GM21619 (cell line): ENCODE results near the gene CAPN13.

Source experiments
- ATAC-seq: cut with Tn5 transposase; IDR thresholded peaks from one replicate; pipeline ENCODE4 v1.9.1; 2021; ENCODE audit not compliant: unreplicated experiment

CAPN13 gene

DNA sequence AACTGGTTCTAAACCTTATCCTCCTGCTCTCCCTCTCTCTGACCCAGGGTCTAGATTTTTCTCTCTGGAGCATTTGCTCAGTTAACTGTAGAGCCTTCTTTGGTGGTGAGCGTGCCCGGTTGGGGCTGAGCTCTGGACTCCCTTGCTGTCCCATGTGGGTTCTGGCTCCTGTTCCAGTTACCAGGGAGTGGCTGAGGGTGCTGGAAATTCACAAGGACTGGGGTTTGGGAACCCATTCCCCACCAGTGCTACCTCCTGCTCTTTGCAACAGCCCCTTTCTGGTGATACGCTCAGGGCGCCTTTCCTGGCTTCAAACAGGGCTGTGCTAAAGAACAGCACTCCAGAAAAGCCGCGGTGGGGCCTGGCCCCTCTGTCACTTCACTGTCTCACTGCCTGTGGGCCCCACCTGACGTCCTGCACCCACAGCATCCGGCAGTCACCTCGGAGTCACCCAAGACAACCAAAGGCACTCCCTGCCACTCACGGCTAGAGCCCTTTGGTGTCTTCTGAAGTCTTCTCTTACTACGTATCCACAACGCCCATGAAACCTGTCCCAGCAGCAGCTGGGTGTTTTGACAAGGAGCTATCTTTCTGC lies 41.3 kb downstream of the CAPN13 start:
- no peak for ATAC-seq

DNA sequence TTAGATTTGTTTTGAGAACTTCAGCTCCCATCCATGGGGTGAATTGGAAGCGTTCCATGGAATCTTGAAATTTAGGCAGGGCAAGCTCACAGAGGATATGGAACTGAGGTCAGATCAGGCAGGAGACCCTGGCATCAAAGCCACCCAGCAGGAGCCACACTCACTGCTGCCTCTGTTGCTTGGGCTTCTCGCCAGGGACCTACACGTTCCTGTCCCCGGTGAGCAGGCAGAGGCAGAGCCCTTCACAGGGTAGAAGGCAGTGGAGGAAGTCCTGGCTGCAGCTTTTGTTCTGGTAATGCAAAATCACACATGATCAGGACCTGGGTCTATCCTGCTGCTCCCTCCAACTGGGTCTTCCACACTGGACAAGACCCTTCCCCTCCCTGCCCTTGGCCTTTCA lies 42.1 kb downstream of the CAPN13 start:
- ATAC-seq: no peak

DNA sequence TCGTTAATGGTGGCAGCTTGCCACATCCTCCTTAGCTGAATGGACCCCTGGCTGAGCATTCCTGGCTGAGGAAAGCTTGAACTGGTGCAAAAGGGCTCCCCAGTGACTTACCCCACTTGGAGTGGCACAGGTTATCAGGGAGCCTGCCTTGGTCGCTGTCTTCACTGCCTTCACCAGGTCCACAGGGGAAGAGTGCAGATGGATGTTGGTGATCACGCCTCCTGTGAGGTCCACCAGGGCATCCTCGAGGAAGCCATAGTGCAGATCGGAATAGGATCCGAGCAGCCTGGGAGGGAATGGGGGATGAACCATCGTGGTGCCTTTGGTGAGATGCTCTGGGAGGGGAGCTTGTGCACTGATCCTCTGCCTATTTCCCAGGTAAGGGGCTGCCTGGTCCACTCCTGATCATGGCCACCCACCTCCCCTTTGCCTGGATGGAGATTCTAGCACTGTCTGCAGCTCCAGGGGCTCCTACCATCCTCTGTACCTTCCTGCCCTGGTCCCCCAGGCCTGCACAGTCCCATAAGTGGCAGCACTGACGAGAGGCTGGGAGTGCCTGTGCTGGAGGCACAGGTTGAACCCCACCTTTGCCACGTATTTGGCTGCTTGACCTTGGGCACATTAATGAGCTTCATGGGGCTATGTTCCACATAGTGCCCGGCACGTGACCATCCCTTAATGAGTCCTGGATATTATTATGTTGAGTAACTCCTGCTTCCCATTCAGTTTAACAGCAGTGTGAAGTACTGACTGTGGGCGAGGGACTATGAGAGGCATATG lies 43.0 kb downstream of the CAPN13 start:
- ATAC-seq: no peak

DNA sequence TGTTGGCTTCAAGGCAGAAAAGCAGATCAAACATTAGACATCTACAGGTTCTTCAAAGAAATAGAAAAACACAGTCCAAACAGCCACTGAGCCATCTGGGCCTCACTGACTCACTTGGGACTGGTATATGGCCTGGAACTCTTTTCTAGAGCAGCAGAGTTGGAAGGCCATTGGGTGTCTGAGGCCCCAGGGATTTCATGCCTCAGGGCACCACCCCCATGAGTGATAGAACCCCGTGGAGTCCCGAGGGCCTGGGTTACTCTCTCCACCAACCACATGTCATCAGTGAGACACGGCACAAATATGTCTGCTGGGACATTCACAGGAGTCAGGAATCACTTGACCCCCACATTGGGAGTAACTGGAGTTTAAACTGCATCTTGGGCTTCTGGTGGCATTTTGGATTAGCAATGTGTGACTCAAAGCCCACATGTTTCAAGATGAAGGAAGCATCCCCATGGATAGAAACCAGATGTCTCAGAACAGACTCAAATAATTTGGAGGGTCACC lies 44.0 kb downstream of the CAPN13 start:
- ATAC-seq: no peak

DNA sequence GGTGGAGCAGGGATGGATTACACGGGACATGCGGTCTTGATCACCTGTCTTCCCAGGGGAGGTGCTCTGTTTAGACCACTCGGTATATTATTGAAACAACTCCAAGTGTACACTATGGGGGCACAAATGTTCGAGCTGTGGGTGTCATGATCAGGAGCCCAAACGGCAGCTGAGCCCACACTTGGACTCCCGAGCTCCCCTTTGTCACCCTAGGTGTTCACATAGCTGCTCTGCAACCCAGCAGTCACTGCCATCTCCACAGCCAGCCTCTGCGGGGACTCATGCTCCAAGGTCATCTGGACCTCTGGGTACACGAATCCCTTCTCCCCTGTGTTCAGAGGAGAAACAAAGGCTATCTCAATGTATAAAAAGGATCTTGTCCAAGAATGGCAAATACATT lies 46.0 kb downstream of the CAPN13 start:
- ATAC-seq: no peak

DNA sequence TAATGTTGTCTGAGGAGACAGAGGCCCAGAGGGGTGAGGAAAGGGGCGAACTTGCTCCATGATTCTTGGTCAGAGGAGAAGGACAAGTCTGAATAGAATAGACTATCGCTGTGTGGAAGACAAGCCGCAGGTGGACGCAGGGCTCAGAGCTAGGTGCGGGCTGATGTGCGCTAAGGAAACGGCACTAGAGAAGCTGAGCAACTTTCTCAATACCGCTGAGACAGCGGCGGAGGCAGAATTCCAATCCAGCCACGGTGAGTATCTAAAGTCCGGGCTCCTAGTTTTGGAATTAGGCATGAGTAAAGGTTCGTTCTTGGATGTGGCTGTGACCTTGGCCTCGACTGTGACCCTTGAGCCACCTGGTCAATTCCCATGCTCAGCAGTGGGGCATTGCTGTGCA lies 47.8 kb downstream of the CAPN13 start:
- ATAC-seq: no peak

DNA sequence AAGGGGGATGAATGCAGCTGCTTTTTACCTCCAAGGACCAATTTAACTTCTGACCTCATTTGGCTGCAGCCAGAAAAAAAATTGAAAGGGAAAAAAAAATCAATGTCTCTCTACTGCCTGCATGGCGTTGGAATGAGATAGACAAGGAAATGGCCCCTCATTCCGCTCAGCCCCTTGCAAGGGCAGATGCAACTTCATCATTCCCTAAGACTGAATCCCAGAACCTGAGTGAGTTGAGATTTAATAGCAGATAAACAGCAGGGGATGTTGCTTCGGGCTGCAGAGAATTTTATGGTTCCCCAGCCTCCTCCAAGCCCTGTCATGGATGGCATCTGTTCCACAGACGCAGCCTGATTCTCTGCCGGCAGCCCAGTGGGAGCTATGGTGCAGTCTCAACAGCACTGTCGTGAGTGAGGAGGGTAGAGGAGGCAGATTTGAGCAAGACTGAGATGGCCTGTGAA lies 49.0 kb downstream of the CAPN13 start:
- no peak for ATAC-seq

DNA sequence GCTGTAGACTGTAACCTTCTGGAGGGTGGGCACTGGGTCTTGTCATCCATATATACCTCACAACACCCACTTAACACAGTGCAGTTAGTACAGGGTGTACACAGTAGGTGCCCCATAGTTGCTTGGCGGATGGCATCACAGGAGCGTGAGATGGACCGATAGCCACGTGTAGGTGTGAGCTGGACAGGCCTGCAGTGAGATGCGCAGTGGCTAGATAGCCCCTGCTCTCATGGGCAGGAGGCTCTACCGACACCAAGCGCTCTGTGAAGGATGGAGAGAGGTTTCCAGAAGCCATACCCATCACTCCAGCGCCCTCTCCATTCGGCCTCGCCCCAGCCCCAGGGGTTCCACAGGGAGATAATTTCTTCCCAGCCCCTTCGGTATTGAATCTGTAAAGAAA lies 49.5 kb downstream of the CAPN13 start:
- no peak for ATAC-seq

DNA sequence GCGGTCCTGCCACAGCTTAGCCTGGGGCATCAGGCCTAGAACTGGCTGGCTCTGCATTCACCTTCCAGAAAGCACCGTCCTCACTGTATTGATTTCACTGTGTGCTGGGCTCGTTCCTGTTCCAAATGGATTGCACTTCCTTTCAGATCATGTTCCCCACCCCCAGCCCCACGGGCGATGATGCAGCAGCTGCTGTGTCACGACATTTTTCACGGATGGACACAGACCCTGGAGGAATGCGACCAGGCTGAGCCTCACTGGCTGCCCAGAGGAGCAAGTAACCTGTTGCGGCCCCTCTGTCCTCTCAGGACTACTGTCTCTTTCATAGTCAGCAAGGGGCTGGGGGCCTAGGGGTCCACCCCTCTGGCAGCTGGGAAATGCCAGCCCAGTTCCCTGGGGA lies 50.3 kb downstream of the CAPN13 start:
- ATAC-seq: no peak

DNA sequence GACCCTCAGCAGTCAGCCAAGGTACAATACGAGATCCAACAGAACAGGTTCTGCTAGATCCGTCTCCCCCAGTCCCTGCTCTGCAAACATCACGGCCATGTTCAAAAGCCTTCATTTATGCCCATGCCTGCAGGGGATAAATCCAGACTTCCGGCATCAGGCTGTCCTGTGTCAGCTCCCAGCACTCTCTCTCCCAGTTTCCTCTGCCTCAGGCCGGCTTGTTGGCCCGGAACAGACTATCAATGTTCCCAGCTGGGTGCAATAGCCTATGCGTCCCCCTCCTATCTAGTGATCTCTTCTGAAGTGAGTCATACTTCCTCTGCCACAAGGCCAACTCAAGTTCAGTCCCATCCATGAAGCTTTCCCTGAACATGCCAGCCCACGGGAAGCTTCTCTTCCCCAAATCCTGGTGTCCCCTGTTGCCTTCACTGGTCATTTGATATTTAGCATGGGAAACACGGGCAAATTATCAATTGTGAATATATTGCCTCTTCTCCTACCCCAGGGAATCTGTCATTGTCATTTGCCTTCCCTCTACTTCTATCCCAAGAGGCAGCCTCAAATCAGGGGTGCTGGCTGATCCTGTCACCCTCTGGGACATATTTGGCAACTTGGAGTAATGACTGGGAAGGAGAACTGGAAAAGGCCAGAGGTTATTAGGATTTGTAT lies 51.1 kb downstream of the CAPN13 start:
- no peak for ATAC-seq

DNA sequence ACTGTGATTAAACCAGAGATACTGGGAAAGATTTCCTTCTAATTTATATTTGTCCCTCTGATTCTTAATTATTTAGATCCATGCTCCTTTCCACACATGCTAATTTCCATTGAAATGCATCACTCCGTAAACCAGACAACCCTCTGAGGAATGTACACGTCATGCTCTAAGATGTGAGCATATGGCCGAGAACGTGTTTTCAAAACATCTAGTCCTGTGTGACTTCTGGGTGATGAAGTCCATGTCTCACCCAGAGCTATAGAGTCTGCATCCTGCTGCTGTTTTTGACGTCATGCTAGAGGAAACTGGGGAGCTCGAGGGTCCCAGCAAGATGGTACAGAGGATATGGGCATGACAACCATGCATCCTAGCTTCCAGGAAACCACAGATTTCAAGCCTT lies 53.6 kb downstream of the CAPN13 start:
- ATAC-seq: no peak

DNA sequence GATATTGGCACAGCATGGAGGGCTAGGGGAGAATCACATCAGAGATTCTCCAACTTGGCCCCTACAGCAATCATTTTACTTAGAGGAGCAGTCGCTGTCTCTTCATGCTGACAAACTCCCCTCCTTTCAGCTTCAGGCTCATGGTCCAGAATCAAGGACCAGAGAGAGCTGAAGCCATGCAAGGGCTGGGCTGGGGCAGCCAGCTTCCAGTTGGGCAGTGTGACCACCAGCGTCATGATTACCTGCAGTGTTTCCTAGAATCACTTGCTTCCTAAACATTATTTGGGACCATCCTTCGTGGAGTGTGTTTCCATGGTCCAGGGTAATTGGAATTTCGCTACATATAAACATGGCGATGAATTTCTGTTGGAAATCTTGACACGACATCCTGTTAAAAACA lies 54.4 kb downstream of the CAPN13 start:
- no peak for ATAC-seq

DNA sequence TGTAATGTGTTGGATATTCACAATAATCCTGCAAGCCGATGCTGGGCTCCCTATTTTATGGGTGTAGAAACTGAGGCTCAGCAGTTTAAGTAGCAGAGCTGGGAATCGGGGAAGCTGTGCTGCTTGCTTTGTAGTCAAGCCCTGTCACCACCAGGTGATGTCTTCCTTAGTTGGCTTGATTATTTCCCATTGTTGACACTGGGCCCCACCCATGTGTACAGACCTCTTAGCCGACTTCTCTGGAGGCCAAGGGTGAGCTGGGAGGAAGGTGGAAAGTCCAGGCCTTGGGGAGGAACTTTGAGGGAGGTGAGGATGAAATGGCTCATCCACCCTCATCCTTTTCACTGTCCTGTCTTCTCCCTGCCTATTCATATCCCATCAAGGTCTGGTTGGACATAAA lies 60.0 kb downstream of the CAPN13 start:
- no peak for ATAC-seq

DNA sequence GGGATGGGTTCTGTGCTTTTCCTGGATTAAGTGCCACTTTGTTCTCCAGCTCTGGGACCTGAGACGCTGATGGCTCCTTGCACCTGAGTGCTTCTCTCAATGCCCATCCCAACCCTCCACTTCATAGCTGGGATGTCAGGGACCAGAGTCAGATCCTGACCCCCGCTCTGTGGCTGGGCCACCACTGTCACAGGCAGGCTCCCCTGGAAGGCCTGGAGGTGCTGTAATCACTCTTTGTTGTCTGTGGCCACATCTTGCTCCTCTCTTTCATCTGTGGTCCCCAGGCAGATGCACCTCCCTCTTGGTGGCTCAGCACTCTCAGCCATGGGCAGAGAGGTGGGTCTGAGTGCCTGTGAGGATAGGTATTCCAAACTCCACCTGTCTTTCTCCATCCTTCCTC lies 62.4 kb downstream of the CAPN13 start:
- ATAC-seq: no peak

DNA sequence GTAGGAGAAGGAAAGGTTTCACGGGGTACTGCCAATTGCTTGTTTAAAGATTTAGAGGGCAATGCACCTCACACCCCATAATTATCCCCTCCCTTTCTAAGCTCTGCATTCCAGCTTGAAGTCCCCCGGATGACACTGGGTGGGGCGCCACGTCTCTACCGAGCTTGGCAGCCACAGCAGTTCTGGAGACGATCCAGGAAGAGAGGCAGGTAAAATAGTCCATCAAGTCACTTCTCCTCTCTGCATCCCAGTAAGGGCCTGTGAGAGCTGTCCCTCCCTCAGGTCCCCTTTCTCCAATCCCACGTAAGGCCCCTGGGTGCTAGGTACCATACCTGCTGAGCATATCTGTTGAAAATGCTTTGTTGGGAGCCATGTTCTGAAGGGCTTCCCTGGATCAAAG lies 65.7 kb downstream of the CAPN13 start:
- no peak for ATAC-seq

DNA sequence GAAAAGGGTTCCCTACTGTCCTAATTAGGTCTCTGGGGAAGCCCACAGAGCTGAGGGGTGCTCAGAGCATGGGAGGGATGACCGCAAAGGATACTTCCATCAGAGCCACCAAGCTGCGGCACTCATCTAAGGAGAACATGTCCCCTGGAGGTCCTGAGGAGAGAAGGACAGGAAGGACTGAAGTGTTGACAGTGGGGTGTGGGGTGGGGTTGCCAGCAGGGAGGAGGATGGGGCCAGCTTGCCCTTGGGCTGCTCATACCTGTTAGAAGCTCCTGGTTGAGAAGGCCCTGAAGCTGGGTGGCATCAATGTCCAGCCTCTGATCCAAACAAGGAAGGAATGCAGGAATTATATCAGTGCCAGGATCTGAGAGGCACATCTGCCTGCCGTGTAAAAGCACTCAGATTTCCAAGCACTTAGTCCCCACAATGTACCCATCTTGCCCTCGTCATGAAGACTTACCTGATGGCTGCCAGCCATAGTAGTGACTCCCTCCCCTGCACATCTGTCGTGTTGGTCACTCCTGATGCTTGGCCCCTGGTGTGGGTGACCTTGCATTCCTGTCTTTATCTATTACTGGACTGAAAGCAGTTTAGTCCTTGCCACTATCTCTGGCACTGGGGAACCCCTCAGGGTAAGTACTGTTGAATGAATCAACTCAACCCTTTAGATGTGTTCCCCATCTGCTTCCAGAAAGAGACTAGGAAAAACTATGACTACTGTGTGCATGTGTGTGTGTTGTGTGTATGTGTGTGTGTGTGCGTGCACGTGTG lies 68.9 kb downstream of the CAPN13 start:
- ATAC-seq: no peak

DNA sequence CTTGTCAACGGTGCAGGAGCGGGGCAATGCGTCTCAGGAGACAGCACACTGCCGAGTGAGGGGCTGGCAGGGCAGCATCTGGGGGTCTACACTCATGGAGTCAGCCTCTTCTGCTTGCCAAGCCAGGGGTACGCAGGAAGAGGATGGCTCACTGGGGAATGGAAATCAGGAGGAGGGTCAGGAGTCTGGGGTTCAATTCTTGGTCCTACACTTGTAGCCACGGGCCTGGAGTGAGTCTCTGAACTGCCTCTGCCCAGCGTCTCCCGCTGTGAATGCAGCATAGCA lies 70.0 kb downstream of the CAPN13 start:
- ATAC-seq: no peak

DNA sequence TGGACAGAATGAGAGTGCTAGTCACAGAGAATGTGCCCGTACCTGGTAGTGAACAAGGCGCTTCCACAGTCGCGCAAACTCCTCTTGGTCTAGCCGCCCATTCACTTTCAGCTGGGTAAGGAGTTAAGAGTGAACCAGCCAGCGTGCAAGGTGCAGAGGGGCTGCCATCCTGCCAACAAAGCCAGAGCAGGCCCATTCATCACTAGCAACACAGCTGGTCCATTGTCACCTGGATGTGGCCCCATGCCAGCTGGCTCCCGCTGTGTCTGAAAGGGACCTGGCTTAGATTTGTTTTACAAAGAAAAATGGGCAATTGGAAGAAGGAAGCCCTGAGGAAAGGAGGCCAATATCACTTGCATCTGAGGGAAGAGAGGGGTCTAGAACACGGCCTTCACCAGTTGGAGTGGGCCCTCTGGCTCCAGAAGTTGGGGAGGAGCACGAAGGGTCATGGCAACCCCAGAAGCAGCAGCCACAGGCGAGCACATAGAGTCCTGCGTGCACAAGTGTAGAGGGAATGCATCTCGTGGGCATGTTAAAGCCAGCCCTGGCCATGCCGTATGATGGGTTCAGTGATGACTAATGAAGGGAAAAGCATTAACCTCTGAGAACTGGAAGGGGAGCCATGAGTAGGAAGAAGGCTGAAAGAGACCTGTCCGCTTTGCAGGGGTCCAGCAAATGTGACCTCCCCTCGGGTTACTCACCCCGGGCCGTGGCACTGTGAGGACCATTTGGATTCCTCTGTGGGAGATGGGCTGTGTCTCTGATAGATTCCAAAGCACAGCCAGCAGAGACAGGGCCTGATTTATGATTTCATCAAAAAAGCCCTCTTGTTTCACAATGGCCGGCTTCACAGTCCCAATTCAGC lies 70.6 kb downstream of the CAPN13 start:
- ATAC-seq: no peak

DNA sequence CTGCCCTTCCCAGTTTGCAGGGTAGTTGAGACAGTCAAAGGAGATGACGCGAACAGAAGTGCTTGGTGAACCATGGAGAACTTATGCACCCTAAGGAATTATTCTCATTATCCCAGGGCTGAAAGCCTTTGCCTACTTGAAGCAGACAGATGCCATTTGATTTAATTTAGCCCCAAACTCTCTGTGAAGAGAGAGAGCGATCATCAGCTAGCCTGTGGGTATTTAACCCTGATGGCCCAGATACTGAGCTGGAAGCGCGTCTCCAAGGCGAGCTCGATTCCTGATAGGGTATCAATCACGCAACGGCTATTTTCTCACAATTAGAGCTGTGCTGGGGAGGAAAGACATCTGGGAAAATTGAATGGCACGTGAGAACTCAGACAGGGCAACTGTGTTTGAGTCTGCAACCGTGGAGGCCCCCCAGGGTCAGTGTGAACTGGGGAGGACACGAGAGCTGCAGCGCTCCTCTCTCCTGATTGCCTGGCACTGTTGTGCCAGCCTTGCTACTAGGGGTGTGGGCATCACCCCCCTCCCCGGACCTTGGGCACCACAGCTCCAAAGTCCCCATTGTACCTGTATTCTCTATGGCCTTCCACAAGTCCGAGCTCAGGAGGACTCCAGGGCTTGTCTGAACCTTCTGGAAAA lies 73.2 kb downstream of the CAPN13 start:
- no peak for ATAC-seq

DNA sequence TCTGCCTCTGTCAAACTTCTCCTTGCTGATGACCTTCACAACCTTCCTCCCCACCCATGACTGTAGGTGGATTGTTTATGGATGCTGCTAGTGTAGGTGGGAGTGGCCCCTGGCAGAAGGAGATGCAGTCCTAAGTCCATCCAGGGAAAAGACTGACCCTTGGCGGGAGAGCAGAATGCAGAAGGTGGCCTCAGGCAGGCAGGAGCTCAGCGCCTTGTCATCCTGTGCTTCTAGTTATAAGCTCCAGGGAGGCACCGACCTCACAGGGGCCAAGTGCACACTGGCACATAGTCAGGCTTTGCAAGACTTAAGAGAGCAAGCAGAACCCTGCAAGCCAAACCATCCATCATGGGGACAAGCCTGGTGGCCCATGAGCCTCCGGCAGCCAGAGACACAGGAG lies 74.4 kb downstream of the CAPN13 start:
- no peak for ATAC-seq
